ENCODE data around the gene ATP6AP1. TPM values are rescaled to one million over a fixed set of nuclear protein-coding genes. Genes with fewer than 3 reads are reported as not detected.

ATP6AP1 gene
- total and polyA plus RNA-seq, 2 donors (not counting 1 experiment from before 2014, with no cell fraction given) = 59.8 to 89.7 TPM

DNA sequence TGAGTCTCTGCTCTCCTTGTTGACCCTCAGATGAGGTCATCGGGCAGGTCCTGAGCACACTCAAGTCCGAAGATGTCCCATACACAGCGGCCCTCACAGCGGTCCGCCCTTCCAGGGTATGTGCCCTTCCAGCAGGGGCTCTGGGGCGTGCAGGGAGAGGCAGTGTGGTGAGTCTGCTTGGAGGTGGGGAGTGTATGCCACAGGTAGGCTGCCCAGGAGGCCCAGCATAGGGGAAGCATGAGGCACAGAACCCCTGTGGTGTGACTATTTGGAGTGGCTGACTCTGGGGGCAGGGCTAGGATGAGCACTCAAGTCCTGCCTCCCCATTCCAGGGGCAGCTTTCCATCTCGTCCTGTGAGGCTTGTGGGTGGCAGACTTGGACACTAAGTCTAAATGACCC, 5.1 kb downstream of the ATP6AP1 start:
- Histone ChIP-seq H3K36me3 (ENCODE audit: control insufficient read depth, insufficient read depth, low read length) (peaks cover 5% of the 10 kb centered on the region), H3K79me2 (ENCODE audit: control insufficient read depth, insufficient read depth, low read length) (peaks cover 29% of the 10 kb centered on the region), H4K20me1 (ENCODE audit: control insufficient read depth, extremely low read depth, insufficient read depth, low read length) (no peaks in the 10 kb centered on the region), H3K4me3 (replicated peaks in 1 of 4; ENCODE audit: control extremely low read depth in 1 of 4, insufficient read depth in 1 of 4, low read depth in 3 of 4, low read length in 4 of 4) (no peak overlapping the region), H2AFZ (ENCODE audit: low read length) (no peak overlapping the region), H3K4me2 (ENCODE audit: extremely low read depth, insufficient read depth, low read length) (no peak overlapping the region), H3K9ac (ENCODE audit: insufficient read depth, low read length) (no peak overlapping the region), H3K27me3 (ENCODE audit: control insufficient read depth, insufficient read depth, low read length) (no peaks in the 10 kb centered on the region), H3K4me1 (ENCODE audit: control insufficient read depth, extremely low read depth, insufficient read depth, low read length) (no peaks in the 10 kb centered on the region), H3K27ac (ENCODE audit: insufficient read depth, low read length) (no peak overlapping the region), H3K9me3 (ENCODE audit: control insufficient read depth, insufficient read depth, low read depth, low read length) (no peaks in the 10 kb centered on the region)
- TF ChIP-seq, protein P1, sequence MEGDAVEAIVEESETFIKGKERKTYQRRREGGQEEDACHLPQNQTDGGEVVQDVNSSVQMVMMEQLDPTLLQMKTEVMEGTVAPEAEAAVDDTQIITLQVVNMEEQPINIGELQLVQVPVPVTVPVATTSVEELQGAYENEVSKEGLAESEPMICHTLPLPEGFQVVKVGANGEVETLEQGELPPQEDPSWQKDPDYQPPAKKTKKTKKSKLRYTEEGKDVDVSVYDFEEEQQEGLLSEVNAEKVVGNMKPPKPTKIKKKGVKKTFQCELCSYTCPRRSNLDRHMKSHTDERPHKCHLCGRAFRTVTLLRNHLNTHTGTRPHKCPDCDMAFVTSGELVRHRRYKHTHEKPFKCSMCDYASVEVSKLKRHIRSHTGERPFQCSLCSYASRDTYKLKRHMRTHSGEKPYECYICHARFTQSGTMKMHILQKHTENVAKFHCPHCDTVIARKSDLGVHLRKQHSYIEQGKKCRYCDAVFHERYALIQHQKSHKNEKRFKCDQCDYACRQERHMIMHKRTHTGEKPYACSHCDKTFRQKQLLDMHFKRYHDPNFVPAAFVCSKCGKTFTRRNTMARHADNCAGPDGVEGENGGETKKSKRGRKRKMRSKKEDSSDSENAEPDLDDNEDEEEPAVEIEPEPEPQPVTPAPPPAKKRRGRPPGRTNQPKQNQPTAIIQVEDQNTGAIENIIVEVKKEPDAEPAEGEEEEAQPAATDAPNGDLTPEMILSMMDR (conservative IDR thresholded peaks at IDR 0.05 in 1 of 2, IDR thresholded peaks at IDR 0.05 in 1 of 2; ENCODE audit: low read depth in 1 of 2, low read length in 2 of 2) = no peak
- TF ChIP-seq EZH2 (IDR thresholded peaks at IDR 0.05; ENCODE audit: low read length, missing control alignments) = no peak
- DNase-seq (ENCODE audit: low read depth in 2 of 2) = no peak

DNA sequence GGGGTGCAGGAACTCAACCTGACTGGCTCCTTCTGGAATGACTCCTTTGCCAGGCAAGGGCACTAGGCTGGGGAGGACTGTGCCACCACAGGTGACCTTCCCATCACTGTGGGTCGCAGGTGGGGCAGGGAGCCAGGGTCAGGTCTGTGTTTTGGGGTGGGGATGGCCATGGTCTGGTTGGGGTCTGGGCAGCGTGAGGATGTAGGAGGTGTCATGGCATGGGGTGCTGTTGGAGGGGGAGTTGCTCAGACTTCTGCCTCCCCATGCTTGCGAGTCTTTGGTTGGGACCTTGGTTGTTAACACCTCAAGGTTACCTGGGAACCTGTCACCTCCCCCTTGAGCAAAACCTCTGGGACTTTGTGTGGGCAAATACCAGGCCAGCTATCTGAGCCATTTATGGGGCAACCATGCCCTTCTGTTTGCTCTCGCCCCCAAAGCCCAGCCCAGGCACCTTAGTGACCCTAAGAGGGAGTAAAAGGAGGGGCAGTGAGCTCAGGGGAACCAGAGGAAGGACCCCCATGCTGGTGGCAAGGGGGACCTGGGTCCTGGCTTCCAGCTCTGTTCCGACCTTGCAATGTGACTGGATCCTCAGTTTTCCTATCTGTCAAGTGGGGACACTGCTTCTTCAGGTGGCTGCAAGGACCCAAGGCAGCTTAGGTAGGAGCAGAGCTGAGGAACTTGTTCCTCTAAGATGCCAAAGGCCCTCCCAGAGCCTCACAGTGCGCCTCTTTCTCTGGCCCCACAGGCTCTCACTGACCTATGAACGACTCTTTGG, 6.1 kb downstream of the ATP6AP1 start:
- Histone ChIP-seq H3K4me2 (ENCODE audit: extremely low read depth, insufficient read depth, low read length) (no peak overlapping the region), H4K20me1 (ENCODE audit: control insufficient read depth, extremely low read depth, insufficient read depth, low read length) (no peaks in the 10 kb centered on the region), H2AFZ (ENCODE audit: low read length) (no peak overlapping the region), H3K27ac (ENCODE audit: insufficient read depth, low read length) (no peak overlapping the region), H3K9ac (ENCODE audit: insufficient read depth, low read length) (no peak overlapping the region), H3K4me3 (replicated peaks in 1 of 4; ENCODE audit: control extremely low read depth in 1 of 4, insufficient read depth in 1 of 4, low read depth in 3 of 4, low read length in 4 of 4) (no peak overlapping the region), H3K4me1 (ENCODE audit: control insufficient read depth, extremely low read depth, insufficient read depth, low read length) (no peaks in the 10 kb centered on the region), H3K79me2 (ENCODE audit: control insufficient read depth, insufficient read depth, low read length) (peaks cover 30% of the 10 kb centered on the region), H3K36me3 (ENCODE audit: control insufficient read depth, insufficient read depth, low read length) (peaks cover 5% of the 10 kb centered on the region), H3K9me3 (ENCODE audit: control insufficient read depth, insufficient read depth, low read depth, low read length) (no peaks in the 10 kb centered on the region), H3K27me3 (ENCODE audit: control insufficient read depth, insufficient read depth, low read length) (no peaks in the 10 kb centered on the region)
- no peak for TF ChIP-seq EZH2 (IDR thresholded peaks at IDR 0.05; ENCODE audit: low read length, missing control alignments)
- TF ChIP-seq, protein P1 (conservative IDR thresholded peaks at IDR 0.05 in 1 of 2, IDR thresholded peaks at IDR 0.05 in 1 of 2; ENCODE audit: low read depth in 1 of 2, low read length in 2 of 2) = no peak
- DNase-seq (ENCODE audit: low read depth in 2 of 2) = no peak

DNA sequence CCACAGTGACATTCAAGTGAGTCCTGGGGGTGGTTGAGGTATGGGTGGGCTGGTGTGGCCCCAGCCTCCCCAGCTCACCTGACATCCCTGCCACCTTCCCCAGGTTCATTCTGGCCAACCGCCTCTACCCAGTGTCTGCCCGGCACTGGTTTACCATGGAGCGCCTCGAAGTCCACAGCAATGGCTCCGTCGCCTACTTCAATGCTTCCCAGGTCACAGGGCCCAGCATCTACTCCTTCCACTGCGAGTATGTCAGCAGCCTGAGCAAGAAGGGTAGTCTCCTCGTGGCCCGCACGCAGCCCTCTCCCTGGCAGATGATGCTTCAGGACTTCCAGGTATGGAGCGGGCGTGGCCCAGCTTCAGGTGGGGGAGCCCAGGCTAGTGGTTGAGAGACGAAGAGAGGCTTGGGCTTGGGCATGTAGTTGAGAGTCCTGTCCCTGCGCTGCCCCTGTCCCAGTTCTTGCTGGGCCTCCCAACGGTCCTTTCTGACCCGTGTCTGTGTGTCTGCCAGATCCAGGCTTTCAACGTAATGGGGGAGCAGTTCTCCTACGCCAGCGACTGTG, 6.8 kb downstream of the ATP6AP1 start:
- Histone ChIP-seq H4K20me1 (ENCODE audit: control insufficient read depth, extremely low read depth, insufficient read depth, low read length) (no peaks in the 10 kb centered on the region), H3K9ac (ENCODE audit: insufficient read depth, low read length) (no peak overlapping the region), H3K4me3 (replicated peaks in 1 of 4; ENCODE audit: control extremely low read depth in 1 of 4, insufficient read depth in 1 of 4, low read depth in 3 of 4, low read length in 4 of 4) (no peak overlapping the region), H3K4me2 (ENCODE audit: extremely low read depth, insufficient read depth, low read length) (no peak overlapping the region), H2AFZ (ENCODE audit: low read length) (no peak overlapping the region), H3K4me1 (ENCODE audit: control insufficient read depth, extremely low read depth, insufficient read depth, low read length) (no peaks in the 10 kb centered on the region), H3K27me3 (ENCODE audit: control insufficient read depth, insufficient read depth, low read length) (no peaks in the 10 kb centered on the region), H3K79me2 (ENCODE audit: control insufficient read depth, insufficient read depth, low read length) (peaks cover 32% of the 10 kb centered on the region), H3K9me3 (ENCODE audit: control insufficient read depth, insufficient read depth, low read depth, low read length) (no peaks in the 10 kb centered on the region), H3K36me3 (ENCODE audit: control insufficient read depth, insufficient read depth, low read length) (peaks cover 7% of the 10 kb centered on the region), H3K27ac (ENCODE audit: insufficient read depth, low read length) (no peak overlapping the region)
- TF ChIP-seq EZH2 (IDR thresholded peaks at IDR 0.05; ENCODE audit: low read length, missing control alignments) = no peak
- TF ChIP-seq, protein P1 (conservative IDR thresholded peaks at IDR 0.05 in 1 of 2, IDR thresholded peaks at IDR 0.05 in 1 of 2; ENCODE audit: low read depth in 1 of 2, low read length in 2 of 2) = no peak
- no peak for DNase-seq (ENCODE audit: low read depth in 2 of 2)
